Measurements from ENCODE around the gene PXDN.

Gene PXDN

DNA sequence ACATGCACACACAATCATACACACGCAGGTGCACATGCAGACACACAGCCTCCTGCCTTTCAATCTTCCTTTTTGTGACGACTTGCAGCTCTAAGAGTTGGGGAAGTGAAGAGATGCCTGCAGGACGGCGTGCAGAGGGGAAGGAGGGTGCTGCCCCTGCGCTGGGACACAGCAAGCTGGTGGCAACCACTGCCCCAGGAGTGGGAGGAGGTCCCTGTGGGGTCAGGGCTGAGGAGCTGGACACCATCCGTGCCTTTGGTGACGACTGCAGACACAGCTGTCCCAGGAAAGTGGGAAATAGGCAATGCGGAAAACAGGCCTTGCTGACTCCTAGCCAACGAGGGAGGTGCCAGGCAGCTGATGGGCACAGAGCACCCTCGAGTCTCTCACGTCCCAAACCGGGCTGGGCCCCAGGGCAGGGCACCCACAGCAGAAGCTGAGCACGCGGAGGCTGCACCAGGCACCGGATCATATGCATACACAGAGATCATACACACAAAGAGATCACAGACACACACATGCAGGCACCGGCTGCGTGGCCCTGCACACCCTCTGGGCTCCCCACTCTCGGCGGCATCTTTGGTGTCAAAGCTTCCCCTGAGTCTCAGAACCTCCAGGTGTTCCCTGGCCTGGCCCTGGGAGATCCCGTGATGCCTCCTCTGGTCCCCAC is 146.1 kb downstream of the PXDN start:
- Histone ChIP-seq H3K36me3 (ENCODE audit: insufficient read depth, low read length) (no peaks in the 10 kb centered on the region), H3K4me3 (ENCODE audit: low read length, poor library complexity, severe bottlenecking) (no peak overlapping the region), H3K4me1 (ENCODE audit: insufficient read depth, low read length, poor library complexity, severe bottlenecking) (peaks cover 17% of the 10 kb centered on the region), H3K4me2 (ENCODE audit: low read depth, low read length, poor library complexity, severe bottlenecking) (no peak overlapping the region), H3K79me2 (ENCODE audit: insufficient read depth, low read length) (no peaks in the 10 kb centered on the region), H3F3A (ENCODE audit: low read depth) (no peaks in the 10 kb centered on the region), H4K20me1 (ENCODE audit: insufficient read depth, low read length, poor library complexity, severe bottlenecking) (no peaks in the 10 kb centered on the region), H3K9me3 (ENCODE audit: insufficient read depth, low read depth, low read length) (no peaks in the 10 kb centered on the region), H2AFZ (ENCODE audit: low read length) (no peak overlapping the region), H3K9ac (ENCODE audit: low read depth, low read length, poor library complexity, severe bottlenecking) (no peak overlapping the region), H3K9me2 (replicated peaks; ENCODE audit: low read depth, low read length) (no peaks in the 10 kb centered on the region), H3K27me3 (ENCODE audit: insufficient read depth, low read length, poor library complexity, severe bottlenecking) (no peaks in the 10 kb centered on the region)
- no peak for TF ChIP-seq EZH2phosphoT487 (IDR thresholded peaks at IDR 0.05; ENCODE audit: borderline replicate concordance)
- TF ChIP-seq, protein P1, sequence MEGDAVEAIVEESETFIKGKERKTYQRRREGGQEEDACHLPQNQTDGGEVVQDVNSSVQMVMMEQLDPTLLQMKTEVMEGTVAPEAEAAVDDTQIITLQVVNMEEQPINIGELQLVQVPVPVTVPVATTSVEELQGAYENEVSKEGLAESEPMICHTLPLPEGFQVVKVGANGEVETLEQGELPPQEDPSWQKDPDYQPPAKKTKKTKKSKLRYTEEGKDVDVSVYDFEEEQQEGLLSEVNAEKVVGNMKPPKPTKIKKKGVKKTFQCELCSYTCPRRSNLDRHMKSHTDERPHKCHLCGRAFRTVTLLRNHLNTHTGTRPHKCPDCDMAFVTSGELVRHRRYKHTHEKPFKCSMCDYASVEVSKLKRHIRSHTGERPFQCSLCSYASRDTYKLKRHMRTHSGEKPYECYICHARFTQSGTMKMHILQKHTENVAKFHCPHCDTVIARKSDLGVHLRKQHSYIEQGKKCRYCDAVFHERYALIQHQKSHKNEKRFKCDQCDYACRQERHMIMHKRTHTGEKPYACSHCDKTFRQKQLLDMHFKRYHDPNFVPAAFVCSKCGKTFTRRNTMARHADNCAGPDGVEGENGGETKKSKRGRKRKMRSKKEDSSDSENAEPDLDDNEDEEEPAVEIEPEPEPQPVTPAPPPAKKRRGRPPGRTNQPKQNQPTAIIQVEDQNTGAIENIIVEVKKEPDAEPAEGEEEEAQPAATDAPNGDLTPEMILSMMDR (conservative IDR thresholded peaks at IDR 0.05; ENCODE audit: low read length): no peak

DNA sequence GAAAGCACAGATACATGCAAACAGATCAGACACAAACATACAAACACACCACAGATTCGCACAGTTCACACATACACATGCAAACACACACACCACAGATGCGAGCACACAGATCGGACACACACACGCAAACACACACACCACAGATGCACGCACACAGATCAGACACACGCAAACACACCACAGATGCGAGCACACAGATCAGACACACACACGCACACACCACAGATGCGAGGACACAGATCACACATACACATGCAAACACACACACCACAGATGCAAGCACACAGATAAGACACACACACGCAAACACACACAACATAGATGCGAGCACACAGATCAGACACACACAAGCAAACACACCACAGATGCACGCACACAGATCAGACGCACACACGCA is 149.0 kb downstream of the PXDN start:
- Histone ChIP-seq H3K4me2 (ENCODE audit: low read depth, low read length, poor library complexity, severe bottlenecking) (no peak overlapping the region), H3K27me3 (ENCODE audit: insufficient read depth, low read length, poor library complexity, severe bottlenecking) (no peaks in the 10 kb centered on the region), H3K9ac (ENCODE audit: low read depth, low read length, poor library complexity, severe bottlenecking) (no peak overlapping the region), H3K9me3 (ENCODE audit: insufficient read depth, low read depth, low read length) (no peaks in the 10 kb centered on the region), H3F3A (ENCODE audit: low read depth) (no peaks in the 10 kb centered on the region), H3K79me2 (ENCODE audit: insufficient read depth, low read length) (no peaks in the 10 kb centered on the region), H3K36me3 (ENCODE audit: insufficient read depth, low read length) (no peaks in the 10 kb centered on the region), H2AFZ (ENCODE audit: low read length) (no peak overlapping the region), H4K20me1 (ENCODE audit: insufficient read depth, low read length, poor library complexity, severe bottlenecking) (no peaks in the 10 kb centered on the region), H3K4me1 (ENCODE audit: insufficient read depth, low read length, poor library complexity, severe bottlenecking) (peaks cover 22% of the 10 kb centered on the region), H3K4me3 (ENCODE audit: low read length, poor library complexity, severe bottlenecking) (no peak overlapping the region), H3K9me2 (replicated peaks; ENCODE audit: low read depth, low read length) (no peaks in the 10 kb centered on the region)
- no peak for TF ChIP-seq EZH2phosphoT487 (IDR thresholded peaks at IDR 0.05; ENCODE audit: borderline replicate concordance)
- TF ChIP-seq, protein P1 (conservative IDR thresholded peaks at IDR 0.05; ENCODE audit: low read length): no peak

DNA sequence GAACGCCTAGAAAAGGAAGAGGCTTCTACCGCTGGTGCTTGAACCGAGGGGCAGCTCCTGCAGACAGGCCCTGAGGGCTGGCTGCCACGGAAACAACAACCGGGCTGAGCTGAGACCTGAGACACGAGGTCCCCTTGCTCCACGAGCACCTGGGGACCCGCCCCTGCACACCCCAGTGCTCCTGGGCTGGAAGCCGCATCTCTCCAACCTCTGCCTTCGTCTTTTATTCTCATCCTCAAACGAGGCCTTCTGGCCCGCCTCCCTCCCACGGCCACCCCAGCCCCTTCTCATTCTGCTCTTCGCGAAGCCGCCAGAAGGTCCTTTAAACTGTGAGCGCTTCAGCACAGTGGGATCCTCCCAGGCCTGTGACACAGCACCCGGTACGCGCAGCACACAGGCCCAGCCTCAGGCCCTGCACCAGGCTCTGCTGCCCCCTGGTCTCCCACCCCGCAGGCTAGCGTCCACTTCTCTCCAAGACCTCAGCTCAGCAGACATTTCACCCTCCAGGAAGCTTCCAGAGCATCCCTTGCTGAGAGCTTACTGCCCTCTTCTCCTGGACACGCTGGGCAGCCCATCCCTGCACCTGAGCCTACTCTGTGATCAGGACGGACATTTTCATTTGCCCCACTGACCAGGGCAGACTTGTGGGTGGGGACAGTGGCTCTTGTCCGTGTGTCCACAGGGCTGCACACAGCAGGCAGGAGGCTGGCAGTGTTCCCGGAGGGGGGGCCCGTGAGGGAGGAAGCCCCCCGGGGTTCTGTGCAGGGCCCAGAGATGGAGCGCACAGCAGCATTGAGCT is 149.7 kb downstream of the PXDN start:
- H3K4me2 ChIP-seq (ENCODE audit: low read depth, low read length, poor library complexity, severe bottlenecking): peak overlapping the region; percentile 40
- peak overlapping the region; percentile 1; the same call in 1 of the 2 replicates for H2AFZ ChIP-seq (ENCODE audit: low read length)
- no peak overlapping the region for H3K9ac ChIP-seq (ENCODE audit: low read depth, low read length, poor library complexity, severe bottlenecking)

More for the DNA sequence above, 149.7 kb downstream of the PXDN start:
- Histone ChIP-seq H3K9me3 (ENCODE audit: insufficient read depth, low read depth, low read length) (no peaks in the 10 kb centered on the region), H3K4me1 (ENCODE audit: insufficient read depth, low read length, poor library complexity, severe bottlenecking) (peaks cover 22% of the 10 kb centered on the region), H4K20me1 (ENCODE audit: insufficient read depth, low read length, poor library complexity, severe bottlenecking) (no peaks in the 10 kb centered on the region), H3K36me3 (ENCODE audit: insufficient read depth, low read length) (no peaks in the 10 kb centered on the region), H3K4me3 (ENCODE audit: low read length, poor library complexity, severe bottlenecking) (no peak overlapping the region), H3K9me2 (replicated peaks; ENCODE audit: low read depth, low read length) (no peaks in the 10 kb centered on the region), H3K27me3 (ENCODE audit: insufficient read depth, low read length, poor library complexity, severe bottlenecking) (no peaks in the 10 kb centered on the region), H3F3A (ENCODE audit: low read depth) (no peaks in the 10 kb centered on the region), H3K79me2 (ENCODE audit: insufficient read depth, low read length) (no peaks in the 10 kb centered on the region)
- no peak for TF ChIP-seq EZH2phosphoT487 (IDR thresholded peaks at IDR 0.05; ENCODE audit: borderline replicate concordance)
- TF ChIP-seq, protein P1 (conservative IDR thresholded peaks at IDR 0.05; ENCODE audit: low read length): no peak

Measured in Loucy (cell line).